Common myeloid progenitor, CD34-positive (primary cell): ENCODE results near the gene ITGA3.

Experiments
- CTCF ChIA-PET: fragments of 350-600 bp; sonication (Branson Sonifier 250); formaldehyde crosslinking; loops from one replicate; lab custom pipeline; 2021; ENCODE audit warnings: antibody characterized with exemption; lab: Charles Lee
- POLR2A ChIA-PET: fragments of 350-600 bp; sonication (Branson Sonifier 250); formaldehyde crosslinking; loops from one replicate; lab custom pipeline; 2021; ENCODE audit warnings: antibody characterized with exemption; lab: Charles Lee
- DNase-seq, 3 donors: peaks; one replicate each; pipeline versions ENCODE4 v3.0.0 to v3.0.0-alpha.2; 2013
- H3K27ac ChIP-seq, 2 experiments: 1 replicate in 1 of 2; 2 replicates in 1 of 2; pipeline ENCODE4 v1.7.0; 2013; ENCODE audit warnings: inconsistent platforms in 2 of 2, low read length in 2 of 2, mild to moderate bottlenecking in 2 of 2, low read depth in 1 of 2, moderate library complexity in 1 of 2; ENCODE audit not compliant: severe bottlenecking in 2 of 2, insufficient read depth in 1 of 2, poor library complexity in 1 of 2
- H3K27me3 ChIP-seq, 5 experiments: replicated peaks in 2 of 5; 1 replicate in 3 of 5; 2 replicates in 2 of 5; pipeline versions ENCODE4 v1.6.1 to v1.7.0; 2013; ENCODE audit warnings: low read length in 4 of 5, mild to moderate bottlenecking in 2 of 5, moderate library complexity in 2 of 5, inconsistent platforms in 1 of 5; ENCODE audit not compliant: insufficient read depth in 5 of 5, control insufficient read depth in 4 of 5
- H3K36me3 ChIP-seq, 4 experiments: 1 replicate in 2 of 4; 2 replicates in 2 of 4; pipeline versions ENCODE4 v1.6.1 to v1.7.0; 2013; ENCODE audit warnings: low read length in 3 of 4, control low read depth in 1 of 4, mild to moderate bottlenecking in 1 of 4; ENCODE audit not compliant: control insufficient read depth in 4 of 4, insufficient read depth in 4 of 4
- H3K4me1 ChIP-seq, 4 experiments: 1 replicate in 3 of 4; 2 replicates in 1 of 4; pipeline versions ENCODE4 v1.6.1 to v1.7.1; 2013; ENCODE audit warnings: low read length in 3 of 4, mild to moderate bottlenecking in 3 of 4, control low read depth in 1 of 4, inconsistent platforms in 1 of 4, moderate library complexity in 1 of 4; ENCODE audit not compliant: control insufficient read depth in 4 of 4, insufficient read depth in 4 of 4; ENCODE audit errors: control extremely low read depth in 1 of 4
- H3K4me3 ChIP-seq, 7 experiments: 1 replicate in 4 of 7; 2 replicates in 3 of 7; pipeline versions ENCODE4 v1.5.1 to v1.7.0; 2013; ENCODE audit warnings: mild to moderate bottlenecking in 7 of 7, low read length in 6 of 7, moderate library complexity in 6 of 7, inconsistent platforms in 2 of 7, low read depth in 2 of 7, control low read depth in 1 of 7; ENCODE audit not compliant: insufficient read depth in 4 of 7, control insufficient read depth in 1 of 7; ENCODE audit errors: extremely low read depth in 1 of 7
- H3K9me3 ChIP-seq, 5 experiments: 1 replicate in 4 of 5; 2 replicates in 1 of 5; pipeline versions ENCODE4 v1.6.1 to v1.7.1; 2013; ENCODE audit warnings: low read length in 4 of 5, mild to moderate bottlenecking in 2 of 5, inconsistent platforms in 1 of 5, low read depth in 1 of 5, moderate library complexity in 1 of 5; ENCODE audit not compliant: control insufficient read depth in 4 of 5, insufficient read depth in 2 of 5; ENCODE audit errors: control extremely low read depth in 1 of 5
- WGBS: methylation state at CpG from one replicate; pipeline ENCODE4 v1.1.5; 2013; ENCODE audit not compliant: insufficient coverage; 5-methylcytosine and 5-hydroxymethylcytosine counted together

Gene ITGA3

DNA sequence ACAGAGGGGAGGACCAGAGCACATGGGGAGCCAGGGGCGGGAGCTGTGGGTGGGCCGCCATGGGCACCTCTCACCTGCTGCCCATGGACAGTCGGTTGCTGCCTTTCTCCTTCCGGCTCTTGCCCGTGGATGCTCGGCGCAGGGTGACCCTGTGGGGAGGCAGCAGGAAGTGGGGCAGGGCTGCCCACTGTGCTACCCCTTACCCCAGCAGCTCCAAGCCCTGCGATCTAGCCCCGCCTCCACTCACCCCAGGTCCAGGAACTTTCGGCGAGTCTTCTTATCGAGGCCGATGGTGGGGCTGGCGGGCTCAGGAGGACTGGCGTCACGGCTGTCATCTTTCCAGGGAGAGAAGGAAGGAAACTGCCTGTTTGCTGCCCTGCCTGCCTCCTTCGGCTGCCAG, 59.8 kb downstream of the ITGA3 start:
- CTCF ChIA-PET: interaction anchor here (0.9 to 14.4 kb wide), 13 partner anchors 11 to 174 kb away, joined by 3 to 134 read pairs (median 9); partner anchors contain the start of gene PDK2
- Histone ChIP-seq H3K36me3 (peaks cover 0 to 7% (median 2%) of the 10 kb centered on the region in 4 experiments), H3K4me3 (peak overlapping the region in 2 of 7 experiments; percentile 33 to 48), H3K27me3 (peaks cover 0 to 3% (median 0%) of the 10 kb centered on the region in 5 experiments), H3K27ac (no peak overlapping the region), H3K9me3 (no peaks in the 10 kb centered on the region), H3K4me1 (peaks cover 0 to 23% (median 17%) of the 10 kb centered on the region in 4 experiments)
- WGBS: 20% methylated on average over 14 of the region's 17 CpGs
- POLR2A ChIA-PET: no interaction called here
- DNase-seq: peak in 2 of 3 donors; percentile 50 to 57

DNA sequence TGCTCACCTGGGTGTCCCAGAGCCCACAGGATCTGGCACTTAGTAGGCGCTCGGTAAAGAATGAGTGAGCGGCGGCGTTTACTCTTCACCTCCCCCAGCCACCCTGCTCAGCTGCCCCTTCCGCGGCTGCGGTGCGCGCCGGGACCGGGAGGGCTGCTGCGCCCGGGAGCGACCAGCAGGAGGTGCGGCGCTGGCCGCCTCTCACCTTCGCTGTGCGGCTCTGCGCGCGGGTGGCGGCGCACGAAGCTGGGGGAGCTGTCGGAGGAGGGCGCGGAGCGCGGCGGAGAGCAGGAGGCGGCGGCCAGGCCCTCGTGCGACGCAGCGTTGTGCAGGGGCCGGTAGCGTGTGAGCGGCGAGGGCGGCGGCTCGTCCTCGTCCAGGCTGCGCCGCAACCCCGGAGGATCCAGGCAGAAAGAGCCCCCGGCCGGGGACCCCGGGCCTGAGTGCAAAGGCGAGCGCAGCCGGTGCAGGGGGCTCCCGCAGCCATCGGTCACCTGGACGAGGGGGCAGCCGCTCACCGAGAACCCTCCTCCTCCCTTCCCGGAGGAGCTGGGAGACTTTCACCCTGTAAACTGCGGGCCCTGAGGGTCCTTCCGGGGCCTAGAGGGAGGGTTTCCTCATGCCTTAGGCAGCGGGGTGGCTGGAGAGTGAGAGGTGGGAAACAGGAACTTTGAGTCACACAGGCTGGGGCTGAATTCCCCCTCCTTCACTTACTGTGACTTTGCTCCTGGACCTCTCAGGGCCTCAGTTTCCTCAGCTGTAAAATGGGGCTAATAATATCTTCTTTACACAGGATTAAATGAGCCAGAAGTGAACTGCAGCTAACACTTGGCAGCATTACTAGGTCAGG, 61.5 kb downstream of the ITGA3 start:
- Histone ChIP-seq H3K4me3 (peak overlapping the region in 5 of 7 experiments; percentile 30 to 70 (median 57)), H3K27ac (no peak overlapping the region), H3K27me3 (peaks cover 0 to 3% (median 0%) of the 10 kb centered on the region in 5 experiments), H3K4me1 (peaks cover 0 to 23% (median 17%) of the 10 kb centered on the region in 4 experiments), H3K9me3 (no peaks in the 10 kb centered on the region), H3K36me3 (no peaks in the 10 kb centered on the region)
- under 1% methylated on average over 61 of the region's 64 CpGs for WGBS
- POLR2A ChIA-PET: interaction anchor here (0.7 to 1.4 kb wide), 2 partner anchors 8 to 12 kb away, joined by 3 read pairs; partner anchors contain the start of gene SAMD14
- CTCF ChIA-PET: interaction anchor here (0.7 to 14.4 kb wide), 18 partner anchors 9 to 183 kb away, joined by 3 to 134 read pairs (median 6); partner anchors contain the start of genes PDK2 and SGCA
- DNase-seq: peak; percentile 77 to 84 (median 81)

DNA sequence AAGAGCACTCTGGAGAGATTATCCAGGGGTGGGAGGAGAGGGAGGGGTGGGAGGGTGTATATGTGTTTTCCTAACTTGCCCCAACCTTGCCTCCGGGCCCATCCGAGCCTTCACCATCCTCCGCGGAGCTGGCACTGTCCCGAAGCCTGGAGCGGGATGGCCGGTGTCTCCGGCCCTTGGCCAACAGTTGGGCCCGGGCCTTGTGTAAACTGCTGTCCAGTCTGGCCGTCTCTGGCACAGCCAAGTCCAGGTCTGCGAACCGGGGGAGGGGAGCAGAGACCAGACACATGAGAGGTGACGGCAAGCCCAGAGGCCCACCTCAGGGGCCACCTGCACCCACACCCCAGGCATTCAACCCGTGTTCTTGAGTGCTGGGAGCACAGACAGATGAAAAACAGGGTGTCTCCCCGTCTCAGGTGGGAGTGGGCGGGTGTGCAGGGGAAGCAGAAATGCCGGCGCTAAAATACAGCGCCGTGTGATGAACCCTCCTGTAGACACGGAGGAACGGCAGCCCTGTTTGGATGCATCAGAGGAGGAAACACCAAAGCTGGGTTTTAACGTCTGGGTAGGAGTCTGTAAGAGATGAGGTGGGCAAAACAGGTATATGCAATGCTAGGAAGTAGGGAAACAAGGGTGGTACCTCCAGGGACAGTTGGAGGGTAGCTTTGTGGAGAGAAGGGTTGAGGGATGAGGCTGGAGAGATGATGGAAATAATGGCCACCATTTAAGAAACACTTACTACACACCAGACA, 62.3 kb downstream of the ITGA3 start:
- WGBS: 93% methylated on average over 10 of the region's 23 CpGs
- H3K4me1 ChIP-seq: peaks cover 0 to 23% (median 17%) of the 10 kb centered on the region in 4 experiments
- peaks cover 0 to 3% (median 0%) of the 10 kb centered on the region in 5 experiments for H3K27me3 ChIP-seq
- H3K4me3 ChIP-seq: no peak overlapping the region
- no peaks in the 10 kb centered on the region for H3K36me3 ChIP-seq
- POLR2A ChIA-PET: interaction anchor here (1.4 kb wide), 1 partner anchor 42 kb away, joined by 4 read pairs; no protein-coding TSS in a partner anchor
- CTCF ChIA-PET: interaction anchor here (1.1 to 14.4 kb wide), 13 partner anchors 9 to 47 kb away, joined by 3 to 134 read pairs (median 8); partner anchors contain the start of genes PDK2 and SGCA
- DNase-seq: no peak
- H3K9me3 ChIP-seq: no peaks in the 10 kb centered on the region
- H3K27ac ChIP-seq: no peak overlapping the region

DNA sequence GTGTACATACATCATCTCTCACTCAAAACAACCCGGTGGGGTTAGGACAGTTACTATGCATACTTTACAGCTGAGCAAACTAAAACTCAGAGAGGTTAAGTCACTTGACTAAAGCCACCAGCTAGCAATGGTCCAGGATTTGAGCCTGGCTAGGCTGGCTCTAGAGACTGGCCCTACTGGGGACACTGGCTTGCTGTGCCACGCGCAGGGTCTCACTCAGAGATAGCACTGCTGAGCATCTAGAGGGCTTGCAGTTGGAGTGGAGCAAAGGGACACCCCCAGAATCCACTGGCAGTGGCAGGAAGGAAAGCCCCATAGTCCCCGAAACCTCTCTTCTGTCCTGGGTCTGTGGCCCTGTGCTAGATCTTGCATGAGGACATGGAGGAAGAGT, 62.9 kb downstream of the ITGA3 start:
- Histone ChIP-seq H3K27me3 (peaks cover 0 to 3% (median 0%) of the 10 kb centered on the region in 5 experiments), H3K9me3 (no peaks in the 10 kb centered on the region), H3K27ac (no peak overlapping the region), H3K4me3 (no peak overlapping the region), H3K4me1 (peaks cover 0 to 23% (median 17%) of the 10 kb centered on the region in 4 experiments), H3K36me3 (no peaks in the 10 kb centered on the region)
- WGBS: 92% methylated on average over 4 of the region's 4 CpGs
- ChIA-PET POLR2A (interaction anchor here (1.4 kb wide), 1 partner anchor 42 kb away, joined by 4 read pairs; no protein-coding TSS in a partner anchor), CTCF (interaction anchor here (1.1 to 14.4 kb wide), 7 partner anchors 15 to 46 kb away, joined by 3 to 134 read pairs (median 8); partner anchors contain the start of genes PDK2 and SGCA)
- DNase-seq: no peak

DNA sequence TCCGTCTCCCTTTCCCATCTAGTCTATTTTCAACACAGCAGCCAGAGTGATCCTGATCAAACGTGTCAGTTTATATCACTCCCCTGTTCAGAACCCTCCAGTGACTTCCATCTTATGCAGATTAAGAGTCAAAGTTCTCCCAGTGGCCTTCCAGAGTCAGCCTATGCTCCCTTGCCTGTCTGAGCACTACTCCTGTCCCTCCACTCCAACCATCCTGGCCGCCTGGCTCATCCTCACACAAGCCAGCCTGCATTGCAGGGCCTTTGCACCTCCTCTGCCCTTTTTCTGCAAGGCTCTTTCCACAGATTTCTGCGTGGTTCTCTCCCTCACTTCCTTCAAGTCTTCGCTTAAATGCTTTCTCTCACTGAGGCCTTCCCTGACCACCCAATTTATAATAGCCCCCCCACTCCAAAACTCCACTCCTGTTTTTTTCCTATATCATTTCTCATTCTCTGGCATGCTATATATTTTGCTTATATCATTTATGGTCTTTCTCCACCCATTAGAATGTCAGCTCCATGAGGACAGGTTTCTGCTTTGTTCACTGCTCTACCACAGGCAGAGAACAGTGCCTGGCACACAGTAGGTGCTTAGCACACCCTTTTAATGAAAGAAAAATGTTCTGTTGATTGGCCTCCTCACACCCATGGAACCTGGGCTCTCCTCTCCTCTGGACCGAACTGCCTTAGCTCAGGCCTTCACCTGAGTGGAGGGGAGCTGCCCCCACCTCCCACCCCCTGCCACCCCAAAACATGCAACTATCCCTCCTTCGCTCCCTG, 64.8 kb downstream of the ITGA3 start:
- H3K4me3 ChIP-seq: no peak overlapping the region
- H3K27me3 ChIP-seq: peaks cover 0 to 3% (median 0%) of the 10 kb centered on the region in 5 experiments
- H3K27ac ChIP-seq: no peak overlapping the region
- CTCF ChIA-PET: interaction anchor here (0.6 to 14.4 kb wide), 9 partner anchors 18 to 1236 kb away, joined by 3 to 134 read pairs (median 7); partner anchors contain the start of genes PDK2 and SGCA
- 100% methylated on average over 6 of the region's 7 CpGs for WGBS
- H3K4me1 ChIP-seq: peaks cover 0 to 20% (median 17%) of the 10 kb centered on the region in 4 experiments
- POLR2A ChIA-PET: no interaction called here
- DNase-seq: no peak
- no peaks in the 10 kb centered on the region for H3K36me3 ChIP-seq
- H3K9me3 ChIP-seq: no peaks in the 10 kb centered on the region

DNA sequence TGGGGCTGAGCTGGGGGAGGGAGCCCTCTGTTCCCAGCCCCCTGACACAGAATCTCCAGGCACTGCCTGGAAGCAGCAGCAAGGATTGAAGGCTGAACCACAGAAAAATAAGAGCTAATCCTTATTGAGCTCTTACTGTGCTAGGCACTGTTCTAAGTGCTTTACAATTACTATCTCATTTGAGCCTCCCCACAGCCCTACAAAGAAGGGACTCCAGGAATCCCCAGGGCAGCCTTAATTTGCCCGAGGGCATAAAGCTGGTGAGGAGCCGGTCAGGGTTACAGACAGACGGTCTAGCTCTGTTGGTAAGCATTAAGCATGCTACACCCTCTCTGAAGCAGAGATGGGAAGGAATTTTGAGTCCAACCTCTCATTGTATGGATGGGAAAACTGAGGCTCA, 67.0 kb downstream of the ITGA3 start:
- no peaks in the 10 kb centered on the region for H3K36me3 ChIP-seq
- ChIA-PET CTCF (interaction anchor here (0.7 to 13.3 kb wide), 9 partner anchors 9 to 38 kb away, joined by 3 to 98 read pairs (median 5); partner anchors contain the start of gene PDK2), POLR2A (no interaction called here)
- no peak overlapping the region for H3K4me3 ChIP-seq
- no peaks in the 10 kb centered on the region for H3K9me3 ChIP-seq
- DNase-seq: no peak
- H3K4me1 ChIP-seq: peaks cover 3 to 17% (median 10%) of the 10 kb centered on the region in 4 experiments
- H3K27me3 ChIP-seq: peaks cover 0 to 3% (median 0%) of the 10 kb centered on the region in 5 experiments
- no peak overlapping the region for H3K27ac ChIP-seq
- WGBS: 100% methylated on average over 3 of the region's 3 CpGs
